Astrocyte of the spinal cord (primary cell): ENCODE results near the gene TENT4A.

Source experiments
- DNase-seq: peaks from one replicate; pipeline ENCODE4 v3.0.0; 2011; ENCODE audit warnings: low read depth, low spot score
- H3K4me3 ChIP-seq: 2 replicates; pipeline ENCODE4 v1.5.1; 2011; ENCODE audit warnings: low read depth, mild to moderate bottlenecking, low read length, moderate library complexity
- in situ Hi-C: cut with HindIII; loops from 2 replicates; pipeline ENCODE4 v1.10.0; 2017; ENCODE audit warnings: low sequenced_read_pairs
- TF ChIP-seq, protein P1 (sequence below): IDR thresholded peaks from 2 replicates; pipeline ENCODE4 v1.5.1; 2012; ENCODE audit warnings: low read depth, mild to moderate bottlenecking, low read length, inconsistent platforms

The TENT4A gene

DNA sequence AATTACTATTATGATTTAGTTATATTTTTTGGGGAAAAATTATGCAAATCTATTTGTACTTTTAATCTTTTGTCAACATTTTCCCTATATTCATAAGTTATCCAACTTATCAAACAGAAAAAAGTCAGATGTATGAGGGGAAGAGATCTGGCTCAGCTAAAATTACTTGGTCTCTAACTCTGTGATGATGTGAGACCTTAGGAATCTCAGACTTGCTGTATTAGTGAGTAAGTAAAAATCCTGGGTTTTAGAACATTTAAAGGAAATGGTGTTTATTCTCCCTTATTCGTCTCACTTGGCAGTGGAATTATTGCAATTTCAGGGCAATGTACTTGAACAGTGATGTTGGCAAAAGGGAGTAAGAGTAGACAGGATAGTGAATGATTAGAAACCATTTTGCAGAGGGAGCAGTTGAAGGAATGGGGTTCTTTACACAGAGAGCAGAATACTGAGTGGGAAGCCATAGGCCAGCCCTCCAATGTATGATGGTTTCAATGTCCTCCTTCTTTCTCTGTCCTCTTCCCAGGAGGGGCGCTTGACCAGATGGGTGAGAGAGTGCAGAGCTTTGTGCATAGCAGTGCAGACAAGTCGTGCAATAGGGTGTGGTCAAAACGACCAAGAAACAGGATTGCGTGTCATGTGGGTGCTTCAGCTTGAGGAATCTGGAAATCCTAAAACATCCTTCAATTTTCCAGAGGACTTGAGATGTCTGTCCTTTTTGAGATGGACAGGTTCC lies 91.7 kb downstream of the TENT4A start:
- TF ChIP-seq, protein P1, sequence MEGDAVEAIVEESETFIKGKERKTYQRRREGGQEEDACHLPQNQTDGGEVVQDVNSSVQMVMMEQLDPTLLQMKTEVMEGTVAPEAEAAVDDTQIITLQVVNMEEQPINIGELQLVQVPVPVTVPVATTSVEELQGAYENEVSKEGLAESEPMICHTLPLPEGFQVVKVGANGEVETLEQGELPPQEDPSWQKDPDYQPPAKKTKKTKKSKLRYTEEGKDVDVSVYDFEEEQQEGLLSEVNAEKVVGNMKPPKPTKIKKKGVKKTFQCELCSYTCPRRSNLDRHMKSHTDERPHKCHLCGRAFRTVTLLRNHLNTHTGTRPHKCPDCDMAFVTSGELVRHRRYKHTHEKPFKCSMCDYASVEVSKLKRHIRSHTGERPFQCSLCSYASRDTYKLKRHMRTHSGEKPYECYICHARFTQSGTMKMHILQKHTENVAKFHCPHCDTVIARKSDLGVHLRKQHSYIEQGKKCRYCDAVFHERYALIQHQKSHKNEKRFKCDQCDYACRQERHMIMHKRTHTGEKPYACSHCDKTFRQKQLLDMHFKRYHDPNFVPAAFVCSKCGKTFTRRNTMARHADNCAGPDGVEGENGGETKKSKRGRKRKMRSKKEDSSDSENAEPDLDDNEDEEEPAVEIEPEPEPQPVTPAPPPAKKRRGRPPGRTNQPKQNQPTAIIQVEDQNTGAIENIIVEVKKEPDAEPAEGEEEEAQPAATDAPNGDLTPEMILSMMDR, result no peak
- H3K4me3 ChIP-seq, result no peak overlapping the region
- DNase-seq, result peak; percentile 30
- in situ Hi-C loops, result no loop called here

GRCh38 chr5:6805841-6806240 lies 92.6 kb downstream of the TENT4A start:
- DNase-seq, result no peak
- H3K4me3 ChIP-seq, result no peak overlapping the region
- in situ Hi-C loops, result no loop called here
- TF ChIP-seq, protein P1, result no peak
